Chondrocyte (in vitro differentiated cells): Measurements from ENCODE around the gene CD9. TPM values are rescaled to one million over a fixed set of nuclear protein-coding genes. Genes with fewer than 3 reads are reported as not detected.

Source experiments
- DNase-seq: peaks from one replicate; pipeline ENCODE4 v3.0.0; 2021; ENCODE audit warnings: mixed read lengths, low spot score
- H3K27ac Mint-ChIP-seq: one replicate; pipeline ENCODE4 v1.8.0; 2021; ENCODE audit warnings: mild to moderate bottlenecking, moderate library complexity, mixed read lengths; ENCODE audit not compliant: unreplicated experiment
- H3K27me3 Mint-ChIP-seq: 2 replicates; pipeline ENCODE4 v1.8.0; 2021; ENCODE audit warnings: low read depth, mixed read lengths
- H3K36me3 Mint-ChIP-seq: 2 replicates; pipeline ENCODE4 v1.8.0; 2021; ENCODE audit warnings: low read depth, mixed read lengths
- H3K4me1 Mint-ChIP-seq: 2 replicates; pipeline ENCODE4 v1.8.0; 2021; ENCODE audit warnings: low read depth, mild to moderate bottlenecking, mixed read lengths
- H3K4me3 Mint-ChIP-seq: one replicate; pipeline ENCODE4 v1.8.0; 2021; ENCODE audit warnings: mild to moderate bottlenecking, moderate library complexity, mixed read lengths; ENCODE audit not compliant: unreplicated experiment
- H3K9me3 Mint-ChIP-seq: 2 replicates; pipeline ENCODE4 v1.8.0; 2021; ENCODE audit warnings: low read depth, mixed read lengths
- CTCF ChIP-seq: fragments of 200-600 bp; sonication (generic); IDR thresholded peaks from 2 replicates; pipeline ENCODE4 v1.5.0; 2021; ENCODE audit warnings: antibody characterized with exemption, mild to moderate bottlenecking, moderate library complexity
- total RNA-seq: library from RNA; stranded (reverse); gene quantifications from 3 replicates; pipeline ENCODE4 v1.2.1, GENCODE V29; 2021

The CD9 gene
- total RNA-seq, 1 donor from 2014 or later: 60.7 TPM

GRCh38 chr12:6262623-6263022, 62.4 kb downstream of the CD9 start:
- peaks cover 11% of the 10 kb centered on the region for H3K9me3 Mint-ChIP-seq
- no peak overlapping the region for H3K4me3 Mint-ChIP-seq
- H3K36me3 Mint-ChIP-seq: peaks cover 2% of the 10 kb centered on the region
- no peak overlapping the region for H3K27ac Mint-ChIP-seq
- H3K4me1 Mint-ChIP-seq: peaks cover 13% of the 10 kb centered on the region
- peaks cover 4% of the 10 kb centered on the region for H3K27me3 Mint-ChIP-seq
- no peak for TF ChIP-seq CTCF
- DNase-seq: peak; percentile 8

DNA sequence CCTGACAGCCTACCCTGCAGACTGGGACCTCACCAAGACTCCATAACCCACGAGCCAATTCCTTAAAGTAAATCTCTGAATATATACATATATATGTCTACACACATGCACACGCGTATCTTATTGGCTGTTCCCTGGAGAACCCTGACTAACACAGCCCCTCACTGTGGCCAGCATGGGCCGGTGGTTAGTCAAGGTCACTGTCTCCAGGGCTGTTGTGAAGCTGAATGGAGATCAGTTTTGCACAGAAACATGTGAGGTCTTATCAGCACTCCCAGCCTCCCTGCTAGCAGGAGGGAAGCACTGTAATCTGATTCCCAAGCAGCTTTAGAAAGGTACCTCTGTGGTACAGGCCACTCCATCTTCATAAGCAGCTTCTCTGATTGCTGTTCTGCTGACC, 63.7 kb downstream of the CD9 start:
- Mint-ChIP-seq H3K9me3 (peaks cover 1% of the 10 kb centered on the region), H3K4me3 (no peak overlapping the region), H3K27me3 (peaks cover 4% of the 10 kb centered on the region), H3K27ac (no peak overlapping the region), H3K36me3 (no peaks in the 10 kb centered on the region), H3K4me1 (peaks cover 13% of the 10 kb centered on the region)
- peak; percentile 36 for DNase-seq
- no peak for TF ChIP-seq CTCF

DNA sequence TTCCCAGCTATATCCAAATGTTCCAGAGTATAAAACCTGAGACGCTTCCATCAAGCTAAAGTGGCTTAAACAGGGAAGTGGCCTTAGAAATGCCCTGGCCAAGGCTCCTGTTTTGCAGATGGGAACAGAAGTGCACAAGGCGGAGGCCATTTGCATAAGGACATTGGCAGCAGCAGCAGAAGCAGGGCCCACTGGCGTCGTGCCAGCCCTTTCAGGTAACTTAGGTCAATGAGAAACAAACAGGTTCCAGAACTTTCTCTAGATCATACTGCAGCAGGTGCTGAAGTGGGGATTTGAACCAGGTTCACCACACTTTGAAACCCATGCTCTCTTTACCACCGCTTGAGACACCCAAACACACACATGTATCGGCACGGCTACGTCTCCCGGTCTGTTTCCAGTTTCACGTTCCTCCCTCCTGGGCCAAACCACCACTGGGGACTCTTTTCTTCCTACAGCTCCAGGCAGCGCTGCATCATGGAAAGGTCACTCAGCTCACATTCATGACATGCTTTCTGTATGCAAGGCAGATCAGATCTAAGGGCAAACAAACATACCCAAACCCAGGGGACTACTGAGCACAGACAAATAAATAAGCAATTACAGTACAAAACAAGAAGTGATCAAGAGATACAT, 64.3 kb downstream of the CD9 start:
- peak; percentile 55 for DNase-seq
- H3K4me3 Mint-ChIP-seq: no peak overlapping the region
- peaks cover 13% of the 10 kb centered on the region for H3K4me1 Mint-ChIP-seq
- TF ChIP-seq CTCF: no peak
- no peaks in the 10 kb centered on the region for H3K9me3 Mint-ChIP-seq
- H3K27me3 Mint-ChIP-seq: peaks cover 4% of the 10 kb centered on the region
- no peaks in the 10 kb centered on the region for H3K36me3 Mint-ChIP-seq
- no peak overlapping the region for H3K27ac Mint-ChIP-seq

- H3K4me3 Mint-ChIP-seq: no peak overlapping the region
- H3K27me3 Mint-ChIP-seq: peaks cover 4% of the 10 kb centered on the region
- peaks cover 13% of the 10 kb centered on the region for H3K4me1 Mint-ChIP-seq
- TF ChIP-seq CTCF: no peak
- peak; percentile 30 for DNase-seq
- no peaks in the 10 kb centered on the region for H3K9me3 Mint-ChIP-seq
- H3K36me3 Mint-ChIP-seq: no peaks in the 10 kb centered on the region
- no peak overlapping the region for H3K27ac Mint-ChIP-seq
Measured at GRCh38 chr12:6265038-6265405, 64.8 kb downstream of the CD9 start.

DNA sequence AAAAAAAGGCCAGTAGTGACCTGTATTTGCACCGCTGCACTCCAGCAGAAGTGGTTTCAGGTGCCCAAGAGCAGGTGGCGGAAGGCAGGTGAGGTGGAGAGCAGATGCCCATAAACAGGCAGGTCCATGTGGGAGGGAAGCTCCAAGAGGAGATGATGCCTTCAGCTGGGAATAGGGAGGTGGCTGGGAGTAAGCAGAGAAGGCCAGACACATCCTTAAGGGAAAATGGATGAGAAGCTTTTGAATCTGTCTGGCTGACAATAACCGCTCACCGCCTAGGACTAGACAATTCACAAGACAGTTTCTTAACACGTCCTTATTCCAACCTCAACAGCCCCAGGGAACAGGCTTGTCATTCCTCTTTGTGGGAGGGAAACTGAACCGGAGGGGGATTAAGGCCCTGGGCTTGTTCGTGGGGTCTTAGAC, 66.4 kb downstream of the CD9 start:
- no peaks in the 10 kb centered on the region for H3K9me3 Mint-ChIP-seq
- no peak overlapping the region for H3K4me3 Mint-ChIP-seq
- no peak for TF ChIP-seq CTCF
- DNase-seq: peak; percentile 42
- no peaks in the 10 kb centered on the region for H3K27me3 Mint-ChIP-seq
- no peaks in the 10 kb centered on the region for H3K36me3 Mint-ChIP-seq
- no peak overlapping the region for H3K27ac Mint-ChIP-seq
- peaks cover 13% of the 10 kb centered on the region for H3K4me1 Mint-ChIP-seq
